ENCODE results near the gene PRPF38B. TPM values are rescaled to one million over a fixed set of nuclear protein-coding genes. Genes with fewer than 3 reads are reported as not detected.

PRPF38B gene
- total and polyA plus RNA-seq, 9 of the 15 experiments (the other 6 are each of a cell fraction or from before 2014, with no cell fraction given), result 25.3 to 85.5 (median 66.4) TPM

DNA sequence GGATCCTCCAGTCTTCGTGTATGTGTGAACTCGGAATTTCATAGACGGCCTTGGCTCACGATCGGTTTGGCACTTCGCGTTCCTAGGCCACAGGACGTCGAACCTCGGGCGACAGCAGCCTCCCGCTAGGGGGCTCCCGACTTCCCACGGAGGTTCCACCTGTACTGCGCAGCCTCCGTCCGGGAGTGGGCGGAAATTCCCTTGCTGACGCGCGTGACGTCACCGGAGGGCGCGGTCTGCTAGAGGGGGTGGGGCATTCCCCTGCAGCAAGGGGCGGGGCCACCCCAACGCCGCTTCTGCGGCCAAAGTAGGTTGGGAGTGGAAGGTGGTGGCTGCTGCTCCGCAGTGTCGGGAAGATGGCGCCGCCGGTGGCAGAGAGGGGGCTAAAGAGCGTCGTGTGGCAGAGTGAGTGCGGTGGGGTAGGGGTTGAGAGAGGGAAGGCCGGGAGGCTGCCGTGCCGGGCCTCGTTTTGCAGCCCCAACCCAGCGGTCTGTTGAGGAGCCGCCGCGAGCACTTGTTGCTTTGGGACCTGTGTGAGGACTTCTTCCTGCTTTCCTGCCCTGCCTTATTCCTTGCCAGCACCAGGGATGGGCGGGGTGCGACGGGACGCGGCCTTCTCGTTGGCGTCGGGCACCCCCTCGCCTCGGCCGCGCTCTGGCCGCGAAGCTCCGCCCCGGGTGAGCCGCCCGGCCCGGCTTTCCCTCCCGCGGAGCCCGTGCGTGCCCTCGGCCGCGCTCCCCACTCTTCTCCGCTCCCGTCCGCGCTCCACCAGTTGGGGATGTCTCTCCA, 54.5 kb downstream of the PRPF38B start, which contains the start of gene STXBP3 (continued):
- TF ChIP-seq ZBTB11 (CRISPR knock-in tag; IDR thresholded peaks at IDR 0.05) (peak in 1 of 3 experiments; percentile 38; a peak in 3 of 6 replicates), ZNF174 (CRISPR knock-in tag; IDR thresholded peaks at IDR 0.05) (0 out of 2 replicates have a peak, but pooled peaks have one; percentile 70), ARNT (IDR thresholded peaks at IDR 0.05) (no peak; a peak in 1 of 4 replicates), KLF1 (tag; IDR thresholded peaks at IDR 0.05) (peak; percentile 88), ZNF551 (CRISPR knock-in tag; IDR thresholded peaks at IDR 0.05) (no peak), ZFX (CRISPR knock-in tag; IDR thresholded peaks at IDR 0.05) (peak; percentile 96), ZNF140 (CRISPR knock-in tag; IDR thresholded peaks at IDR 0.05) (no peak), MYC (IDR thresholded peaks at IDR 0.05; ENCODE audit: low read depth, low read length) (peak; percentile 72), MYC (CRISPR knock-in tag; IDR thresholded peaks at IDR 0.05; ENCODE audit: borderline replicate concordance, low read depth) (no peak), JUND (IDR thresholded peaks at IDR 0.05; ENCODE audit: borderline replicate concordance, low read depth, low read length) (peak; percentile 93), JUND (tag; IDR thresholded peaks at IDR 0.05; ENCODE audit: borderline replicate concordance, low read depth, low read length) (peak; percentile 90; the same call in 2 of the 3 replicates), ZNF75A (CRISPR knock-in tag; IDR thresholded peaks at IDR 0.05) (0 out of 2 replicates have a peak, but pooled peaks have one; percentile 37), PHTF2 (CRISPR knock-in tag; IDR thresholded peaks at IDR 0.05) (no peak), REST (IDR thresholded peaks at IDR 0.05; ENCODE audit: borderline replicate concordance) (peak; percentile 19; the same call in 1 of the 2 replicates), REST (CRISPR knock-in tag; IDR thresholded peaks at IDR 0.05; ENCODE audit: low read depth) (peak; percentile 31; the same call in 1 of the 2 replicates), COPS2 (conservative IDR thresholded peaks at IDR 0.05) (no peak)

All from K562 (cell line).